UCSD-AML1 (cell line): ENCODE results near the gene KCTD11.
"Not testable (repeated sequence)": the region's sequence is repeated elsewhere in the genome, so short reads cannot be mapped to it uniquely, and the experiment has no call there.

Experiments
- DNase-seq: peaks from one replicate; lab custom pipeline; 2025; ENCODE audit not compliant: unreplicated experiment; lab: John Stamatoyannopoulos, UW

Gene KCTD11

DNA sequence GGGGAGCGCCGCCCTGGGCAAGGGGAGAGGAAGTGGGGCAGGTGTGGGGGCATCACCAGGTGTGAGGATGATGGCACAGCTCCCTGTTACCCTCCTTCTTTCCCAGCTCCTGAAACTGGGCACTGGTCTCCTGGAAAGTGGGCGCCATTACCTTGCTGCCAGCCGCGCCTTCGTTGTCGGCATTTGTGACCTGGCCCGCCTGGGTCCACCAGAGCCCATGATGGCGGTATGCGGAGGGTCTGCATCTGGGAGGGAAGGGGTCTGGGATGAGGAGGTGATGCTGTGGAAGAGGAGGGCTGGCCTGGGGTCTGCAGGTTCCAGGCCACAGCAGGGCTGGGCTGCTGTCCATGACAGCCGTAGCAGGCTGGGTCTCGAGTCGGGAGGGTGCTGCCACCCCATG lies 10.1 kb upstream of the KCTD11 start:
- DNase-seq, result no peak

GRCh38 chr17:7343250-7343649 lies 8.7 kb upstream of the KCTD11 start:
- no peak for DNase-seq

DNA sequence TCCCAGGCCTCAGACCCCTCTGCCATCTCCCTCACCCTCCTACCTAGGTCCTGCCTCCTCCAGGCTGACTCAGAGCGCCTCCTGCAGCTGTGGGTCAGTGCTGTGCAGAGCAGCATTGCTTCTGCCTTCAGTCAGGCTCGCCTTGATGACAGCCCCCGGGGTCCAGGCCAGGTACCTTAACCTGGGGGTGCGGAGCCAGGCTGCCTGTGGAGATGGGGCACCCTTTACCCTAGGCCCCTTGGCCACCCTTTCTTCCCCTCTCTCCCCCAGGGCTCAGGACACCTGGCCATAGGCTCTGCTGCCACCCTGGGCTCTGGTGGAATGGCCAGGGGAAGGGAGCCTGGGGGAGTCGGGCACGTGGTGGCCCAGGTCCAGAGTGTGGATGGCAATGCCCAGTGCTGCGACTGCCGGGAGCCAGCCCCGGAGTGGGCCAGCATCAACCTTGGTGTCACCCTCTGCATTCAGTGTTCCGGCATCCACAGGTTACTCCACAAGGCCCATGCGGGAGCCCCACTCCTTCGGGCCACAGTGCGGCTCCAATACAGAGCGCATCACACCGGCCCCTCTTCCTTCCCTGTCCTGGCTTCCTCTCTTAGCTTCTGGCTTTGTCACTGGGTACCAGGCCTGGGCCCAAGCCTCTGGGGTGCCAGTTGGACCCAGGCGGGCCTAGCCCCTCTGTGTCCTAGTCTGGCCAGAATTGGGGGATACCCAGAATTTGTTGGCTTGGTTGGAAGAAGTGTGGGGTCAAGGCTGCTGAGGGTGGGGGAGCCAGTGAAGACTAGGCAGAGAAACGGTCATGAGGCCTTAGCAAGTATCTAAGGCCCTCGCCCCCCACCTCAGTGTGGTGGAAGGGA lies 5.0 kb upstream of the KCTD11 start:
- DNase-seq, result no peak

GRCh38 chr17:7347630-7348477 lies 4.1 kb upstream of the KCTD11 start:
- DNase-seq, result no peak

DNA sequence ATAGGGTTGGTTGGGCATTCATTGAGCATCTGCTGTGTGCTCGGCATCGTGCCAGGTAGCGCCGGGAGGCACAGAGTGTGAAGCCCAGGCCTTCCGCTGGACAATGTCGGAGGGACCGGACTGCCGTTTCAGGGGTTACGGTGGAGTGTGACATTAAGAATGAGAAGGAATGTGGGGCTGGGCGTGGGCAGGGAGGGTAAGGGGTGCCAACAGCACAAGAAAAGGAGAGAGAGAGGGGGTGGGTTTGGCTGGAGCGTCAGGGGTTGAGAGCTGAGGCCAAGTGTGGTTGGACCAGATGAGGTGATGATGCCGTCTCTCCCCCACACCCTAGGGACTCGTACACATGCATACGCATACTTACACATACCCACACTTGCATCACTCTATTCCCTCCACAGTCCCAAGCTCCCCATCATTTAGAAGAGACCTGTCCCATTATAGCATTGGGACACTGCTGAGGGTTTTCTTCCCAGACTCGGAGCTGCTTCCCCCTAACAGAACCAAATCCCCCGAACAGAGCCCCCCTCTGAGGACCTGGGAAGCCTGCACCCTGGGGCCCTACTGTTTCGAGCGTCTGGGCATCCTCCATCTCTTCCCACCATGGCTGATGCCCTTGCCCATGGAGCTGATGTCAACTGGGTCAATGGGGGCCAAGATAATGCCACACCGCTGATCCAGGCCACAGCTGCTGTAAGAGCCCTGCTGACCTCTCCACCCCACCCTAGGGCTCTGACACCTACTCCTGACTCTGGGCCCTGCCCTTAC lies 3.3 kb upstream of the KCTD11 start:
- no peak for DNase-seq

DNA sequence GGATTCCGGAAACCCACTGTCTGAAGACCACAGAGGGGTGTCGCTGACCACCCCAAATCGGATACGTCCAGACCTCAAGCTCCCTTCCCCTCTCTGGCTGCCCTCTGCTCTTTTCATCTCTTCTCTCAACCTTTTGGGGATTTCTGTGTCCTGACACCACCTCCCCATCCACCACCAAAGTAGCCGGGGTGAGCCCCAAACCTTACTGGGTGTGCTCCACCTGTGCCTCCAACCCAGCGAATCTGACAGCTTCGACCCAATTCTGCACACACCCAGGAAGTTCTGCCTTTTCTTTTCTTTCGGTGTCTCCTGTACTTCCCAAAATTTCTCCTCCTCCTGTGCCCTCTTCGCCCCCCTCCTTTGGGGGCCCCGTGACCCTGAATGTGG lies 534 bp downstream of the KCTD11 start:
- DNase-seq, result no peak

- DNase-seq, result no peak
Observed at GRCh38 chr17:7352910-7353635, 1.1 kb downstream of the KCTD11 start.

GRCh38 chr17:7354262-7354843 lies 2.4 kb downstream of the KCTD11 start:
- no peak for DNase-seq

DNA sequence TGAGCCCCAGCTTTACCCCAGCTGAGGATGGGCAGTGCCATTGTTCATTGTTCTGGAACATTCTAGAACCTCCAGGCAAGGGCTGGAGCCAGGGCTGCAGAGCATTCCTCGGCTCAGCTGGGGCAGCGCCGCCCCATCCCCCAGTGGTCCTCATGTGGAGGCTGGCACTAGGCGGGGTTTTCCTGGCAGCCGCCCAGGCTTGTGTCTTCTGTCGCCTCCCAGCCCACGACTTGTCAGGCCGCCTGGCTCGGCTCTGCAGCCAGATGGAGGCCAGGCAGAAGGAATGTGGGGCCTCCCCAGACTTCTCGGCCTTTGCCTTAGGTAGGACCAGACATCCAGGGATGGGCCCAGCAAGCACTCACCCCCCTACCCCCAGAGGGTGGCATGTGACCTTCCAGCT lies 3.1 kb downstream of the KCTD11 start, which contains the start of gene TMEM95:
Gene TMEM95, plus strand, starts transcription at position 104 of the 400 bp plus-strand sequence. Its CDS starts 49 bp downstream, at position 153.
- DNase-seq, result no peak

- DNase-seq, result no peak
Observed at GRCh38 chr17:7355573-7355972, 3.6 kb downstream of the KCTD11 start.

GRCh38 chr17:7356072-7356549 lies 4.1 kb downstream of the KCTD11 start:
- peak; percentile 85 for DNase-seq

DNA sequence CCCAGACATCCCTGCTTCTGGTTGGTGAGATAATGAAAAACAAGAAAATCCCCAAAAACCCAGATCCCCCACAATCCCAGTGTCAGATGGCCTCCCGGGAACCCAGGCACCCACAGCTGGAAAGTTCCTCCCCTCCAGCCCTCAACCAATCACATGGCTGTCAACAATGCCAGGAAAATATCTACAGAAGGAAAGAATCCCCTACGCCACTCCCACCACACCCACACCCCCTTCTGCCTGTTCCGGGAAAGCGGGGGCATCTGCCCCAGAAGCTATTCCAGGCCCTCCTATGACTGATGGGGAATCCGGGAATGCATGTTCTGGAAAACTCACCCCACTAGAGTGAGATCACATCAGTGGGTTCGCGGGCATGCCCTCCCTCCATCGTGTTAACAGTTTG lies 4.8 kb downstream of the KCTD11 start:
- no peak for DNase-seq

DNA sequence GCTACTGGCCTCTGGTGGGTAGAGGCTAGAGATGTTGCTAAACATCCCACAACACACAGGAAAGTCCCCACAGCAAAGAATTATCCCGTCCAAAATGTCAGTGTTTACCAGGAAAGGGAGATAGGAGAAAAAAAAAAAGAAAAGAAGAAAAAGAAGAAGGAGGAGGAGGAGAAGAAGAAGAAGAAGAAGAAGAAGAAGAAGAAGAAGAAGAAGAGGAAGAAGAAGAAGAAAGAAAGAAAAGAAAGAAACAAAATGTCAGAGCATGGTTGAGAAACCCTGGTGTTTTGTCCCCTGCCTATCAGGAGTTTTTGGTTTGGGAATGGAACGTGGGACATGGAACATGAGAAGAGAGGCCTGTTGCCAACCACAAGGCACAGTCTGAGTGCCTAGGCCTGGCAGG lies 5.4 kb downstream of the KCTD11 start:
- DNase-seq, result no peak

GRCh38 chr17:7361906-7362305 lies 9.9 kb downstream of the KCTD11 start:
- no peak for DNase-seq

GRCh38 chr17:7363311-7363710 lies 11.3 kb downstream of the KCTD11 start:
- DNase-seq, result no peak

DNA sequence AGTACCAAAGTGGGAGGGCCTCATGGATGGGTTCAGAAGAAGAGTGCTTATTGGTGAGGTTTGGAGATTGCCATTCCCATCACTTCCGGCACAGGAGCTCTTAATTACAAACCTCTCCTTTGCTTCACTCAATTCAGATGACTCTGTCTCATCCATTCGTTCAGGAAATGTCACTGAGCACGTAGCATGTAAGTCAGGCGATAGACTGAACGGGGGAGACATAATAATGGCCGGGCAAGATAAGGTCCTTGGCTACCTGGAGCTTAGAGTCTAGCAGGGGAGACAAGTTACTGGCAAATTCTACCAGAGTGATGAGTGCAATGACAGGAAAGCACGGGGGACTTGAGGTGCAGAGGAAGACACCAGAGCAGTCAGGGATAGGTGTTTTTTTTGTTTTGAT lies 14.0 kb downstream of the KCTD11 start:
- not testable (repeated sequence) for DNase-seq

DNA sequence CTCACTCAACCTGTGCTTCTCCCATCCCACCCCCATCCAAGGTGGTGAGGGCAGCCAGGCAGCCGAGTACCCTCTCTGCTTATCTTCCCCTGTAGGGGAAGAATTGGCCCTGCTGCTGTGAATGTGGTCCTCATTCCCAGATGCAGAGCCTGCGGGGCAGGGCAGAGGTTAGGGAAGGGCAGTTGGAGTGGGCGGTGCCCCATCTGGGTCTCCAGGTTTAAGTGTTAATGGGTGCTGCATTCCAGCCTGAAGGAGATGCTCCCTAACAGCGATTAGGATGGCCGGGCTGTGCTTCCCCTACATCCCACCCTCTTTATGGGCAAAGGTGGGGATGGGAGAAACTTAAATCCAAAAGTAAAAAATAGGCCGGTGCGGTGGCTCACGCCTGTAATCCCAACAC lies 15.1 kb downstream of the KCTD11 start:
- DNase-seq, result no peak

- no peak for DNase-seq
Observed at GRCh38 chr17:7367918-7368598, 16.1 kb downstream of the KCTD11 start.

GRCh38 chr17:7368599-7368994 lies 16.6 kb downstream of the KCTD11 start:
- DNase-seq, result not testable (repeated sequence)

DNA sequence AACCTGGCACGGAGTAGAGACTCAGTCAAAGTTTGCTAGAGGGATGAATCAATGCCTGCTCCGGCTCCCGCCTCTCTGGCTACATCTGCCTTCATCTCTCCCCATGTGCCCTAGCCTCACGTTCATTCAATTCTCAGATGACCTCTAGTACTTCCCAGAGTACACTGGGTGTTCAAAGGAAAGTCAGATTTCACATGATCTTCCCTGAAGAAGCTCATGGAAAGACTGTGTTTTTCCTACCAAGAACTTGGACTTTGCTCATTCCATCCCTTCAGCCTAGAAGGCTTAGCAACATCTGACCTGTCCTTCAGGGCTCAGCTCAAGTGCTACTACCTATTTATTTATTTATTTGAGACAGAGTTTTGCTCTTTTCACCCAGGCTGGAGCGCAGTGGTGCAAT lies 17.9 kb downstream of the KCTD11 start:
- DNase-seq, result no peak
